PC-3 (cell line): ENCODE measurements around the gene TAS1R3.

ENCODE experiments used
- CTCF ChIP-seq: fragments of 300-600 bp; sonication (generic); conservative IDR thresholded peaks from 2 replicates; pipeline ENCODE4 v1.5.1; 2017; ENCODE audit warnings: antibody characterized with exemption, low read depth, mild to moderate bottlenecking, low read length
- EZH2 ChIP-seq: fragments of 300-600 bp; sonication (generic); IDR thresholded peaks from one replicate; pipeline ENCODE4 v1.6.1; 2017; ENCODE audit warnings: antibody characterized with exemption, mild to moderate bottlenecking, low read length; ENCODE audit not compliant: unreplicated experiment

DNA sequence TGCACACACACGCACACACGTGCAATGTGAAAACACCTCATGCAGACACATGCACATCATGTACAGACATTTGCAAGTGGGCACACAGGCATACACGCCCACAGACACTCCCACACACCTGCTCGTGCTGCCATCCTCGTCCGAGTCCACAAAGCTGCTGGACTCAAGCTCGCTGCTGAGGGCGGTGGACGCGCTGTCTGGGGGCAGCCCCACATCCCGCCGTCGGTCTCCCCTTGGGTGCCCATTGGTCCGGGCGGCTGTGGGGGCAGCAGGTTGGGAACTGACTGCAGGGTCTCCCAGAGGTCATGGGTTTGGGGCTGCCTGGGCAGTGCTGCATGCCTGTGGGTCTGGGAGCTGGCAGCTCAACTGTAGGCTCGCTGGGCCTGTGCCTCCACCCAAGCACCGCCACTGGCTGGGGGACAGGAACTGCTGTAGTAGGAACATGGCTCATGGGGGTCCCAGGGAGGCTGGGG is 10.5 kb downstream of the TAS1R3 start:
- no peak for TF ChIP-seq CTCF
- no peak for TF ChIP-seq EZH2
